Stomach (tissue), 4 donors: ENCODE data around the gene APP.

Experiments
- CTCF ChIP-seq, 7 experiments: fragments of 450-650 bp in 4 of 7; fragments of 200-600 bp in 3 of 7; sonication (generic) in 3 of 7; IDR thresholded peaks; one replicate each; pipeline ENCODE4 v1.5.1; 2016 to 2019; ENCODE audit warnings: antibody characterized with exemption in 7 of 7, control low read depth in 2 of 7, mild to moderate bottlenecking in 1 of 7
- EP300 ChIP-seq: sonication (generic); formaldehyde crosslinking; IDR thresholded peaks from one replicate; pipeline ENCODE4 v1.6.1; 2017; ENCODE audit warnings: antibody characterized with exemption
- POLR2A ChIP-seq, 4 donors: fragments of 450-650 bp; IDR thresholded peaks; one replicate each; pipeline ENCODE4 v1.6.1; 2016; ENCODE audit warnings: antibody characterized with exemption in 4 of 4, control low read depth in 2 of 4, mild to moderate bottlenecking in 1 of 4, moderate library complexity in 1 of 4

GRCh38 chr21:26167593-26167992 lies 3.0 kb downstream of the APP start:
- no peak for TF ChIP-seq POLR2A (IDR thresholded peaks at IDR 0.05)
- no peak for TF ChIP-seq CTCF (IDR thresholded peaks at IDR 0.05)
- TF ChIP-seq EP300, result no peak
